AG10803 (cell line): ENCODE data around the gene WEE2.

ENCODE experiments used
- DNase-seq: peaks from one replicate; pipeline ENCODE4 v3.0.0; 2010; ENCODE audit warnings: low read depth
- H3K4me3 ChIP-seq: 2 replicates; pipeline ENCODE4 v1.5.1; 2011; ENCODE audit warnings: mild to moderate bottlenecking, low read length, control low read depth
- TF ChIP-seq, protein P1 (sequence below): conservative IDR thresholded peaks from 2 replicates; pipeline ENCODE4 v1.5.1; 2011; ENCODE audit warnings: mild to moderate bottlenecking, low read length, control low read depth, inconsistent platforms

Gene WEE2

DNA sequence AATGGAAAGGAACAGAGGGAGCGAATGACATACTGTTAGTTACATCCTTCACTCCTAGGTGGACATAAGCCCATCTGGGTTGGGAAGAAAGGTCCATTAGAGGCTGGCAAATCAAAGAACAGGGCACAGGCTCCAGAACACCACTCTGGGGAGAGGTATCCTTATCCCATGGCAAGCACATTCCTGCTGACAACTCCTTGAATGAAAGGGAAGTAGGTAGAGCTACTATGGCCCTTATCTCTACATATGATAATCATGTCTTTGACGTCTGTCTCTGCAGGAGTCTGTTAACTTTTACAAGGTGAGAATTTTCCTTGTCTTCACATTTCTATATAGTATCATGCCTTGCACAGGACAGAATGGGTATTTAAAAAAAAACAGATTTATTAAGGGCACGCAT, 16.6 kb upstream of the WEE2 start:
- no peak overlapping the region for H3K4me3 ChIP-seq
- no peak for DNase-seq
- TF ChIP-seq, protein P1, sequence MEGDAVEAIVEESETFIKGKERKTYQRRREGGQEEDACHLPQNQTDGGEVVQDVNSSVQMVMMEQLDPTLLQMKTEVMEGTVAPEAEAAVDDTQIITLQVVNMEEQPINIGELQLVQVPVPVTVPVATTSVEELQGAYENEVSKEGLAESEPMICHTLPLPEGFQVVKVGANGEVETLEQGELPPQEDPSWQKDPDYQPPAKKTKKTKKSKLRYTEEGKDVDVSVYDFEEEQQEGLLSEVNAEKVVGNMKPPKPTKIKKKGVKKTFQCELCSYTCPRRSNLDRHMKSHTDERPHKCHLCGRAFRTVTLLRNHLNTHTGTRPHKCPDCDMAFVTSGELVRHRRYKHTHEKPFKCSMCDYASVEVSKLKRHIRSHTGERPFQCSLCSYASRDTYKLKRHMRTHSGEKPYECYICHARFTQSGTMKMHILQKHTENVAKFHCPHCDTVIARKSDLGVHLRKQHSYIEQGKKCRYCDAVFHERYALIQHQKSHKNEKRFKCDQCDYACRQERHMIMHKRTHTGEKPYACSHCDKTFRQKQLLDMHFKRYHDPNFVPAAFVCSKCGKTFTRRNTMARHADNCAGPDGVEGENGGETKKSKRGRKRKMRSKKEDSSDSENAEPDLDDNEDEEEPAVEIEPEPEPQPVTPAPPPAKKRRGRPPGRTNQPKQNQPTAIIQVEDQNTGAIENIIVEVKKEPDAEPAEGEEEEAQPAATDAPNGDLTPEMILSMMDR, result no peak

DNA sequence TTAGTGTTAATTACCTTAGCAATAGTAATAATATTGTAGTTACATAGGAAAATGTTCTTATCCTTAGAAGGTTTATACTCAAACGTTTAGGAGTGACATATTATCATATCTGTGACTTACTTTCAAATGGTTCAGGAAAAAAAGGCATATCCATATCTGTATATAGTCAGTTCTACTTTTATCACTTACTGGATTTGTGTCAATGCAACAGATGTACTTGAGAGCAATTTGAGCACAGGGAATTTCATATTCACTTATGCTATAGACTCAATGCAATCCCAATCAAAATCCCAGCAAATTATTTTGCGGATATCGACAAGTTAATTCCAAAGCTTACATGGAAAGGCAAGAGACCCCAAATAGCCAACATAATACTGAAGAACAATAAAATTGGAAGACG, 16.2 kb upstream of the WEE2 start:
- TF ChIP-seq, protein P1, result no peak
- no peak overlapping the region for H3K4me3 ChIP-seq
- DNase-seq, result no peak

DNA sequence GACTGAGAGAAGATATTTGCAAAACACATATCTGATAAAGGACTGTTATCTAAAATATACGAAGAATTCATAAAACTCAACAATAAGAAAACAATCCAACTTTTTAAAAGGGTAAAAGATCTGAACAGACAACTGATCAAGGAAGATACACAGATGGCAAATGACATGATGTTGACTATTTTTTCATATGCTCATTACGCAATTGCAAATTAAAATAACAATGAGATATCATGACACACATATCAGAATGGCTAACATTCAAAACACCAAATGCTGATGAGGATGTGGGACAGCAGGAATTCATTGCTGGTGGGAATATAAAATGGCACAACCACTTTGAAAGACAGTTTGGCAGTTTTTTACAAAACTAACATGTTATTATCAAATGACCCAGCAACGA, 15.1 kb upstream of the WEE2 start:
- DNase-seq, result no peak

DNA sequence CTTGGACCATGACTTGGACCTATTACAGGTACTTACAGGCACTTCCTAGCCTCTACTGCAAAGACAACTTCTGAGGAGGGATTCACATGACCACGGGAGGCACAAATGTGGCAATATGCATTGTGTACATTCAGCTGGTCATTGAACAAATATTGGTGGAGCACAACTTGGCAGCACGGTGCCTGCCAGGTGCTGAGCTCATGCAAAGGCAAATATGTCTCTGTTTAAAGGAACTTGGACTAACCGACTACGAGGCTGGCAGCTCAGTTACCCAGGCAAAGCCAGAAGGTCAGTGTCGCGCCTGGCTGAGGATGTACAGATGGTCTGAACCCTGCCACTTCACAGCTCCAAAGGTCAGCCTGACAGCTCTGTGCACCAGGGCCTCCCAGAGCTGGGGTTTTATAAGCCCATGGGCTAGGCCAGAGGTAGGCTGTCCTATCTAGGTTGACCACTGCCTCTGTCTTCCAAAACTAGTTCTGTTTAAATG, 12.3 kb upstream of the WEE2 start:
- no peak overlapping the region for H3K4me3 ChIP-seq
- TF ChIP-seq, protein P1, result no peak
- DNase-seq, result no peak

More for the DNA sequence above, 15.1 kb upstream of the WEE2 start:
- TF ChIP-seq, protein P1, result no peak
- H3K4me3 ChIP-seq, result no peak overlapping the region

GRCh38 chr7:141696348-141696747, 11.8 kb upstream of the WEE2 start:
- H3K4me3 ChIP-seq, result no peak overlapping the region
- DNase-seq, result no peak
- TF ChIP-seq, protein P1, result no peak

DNA sequence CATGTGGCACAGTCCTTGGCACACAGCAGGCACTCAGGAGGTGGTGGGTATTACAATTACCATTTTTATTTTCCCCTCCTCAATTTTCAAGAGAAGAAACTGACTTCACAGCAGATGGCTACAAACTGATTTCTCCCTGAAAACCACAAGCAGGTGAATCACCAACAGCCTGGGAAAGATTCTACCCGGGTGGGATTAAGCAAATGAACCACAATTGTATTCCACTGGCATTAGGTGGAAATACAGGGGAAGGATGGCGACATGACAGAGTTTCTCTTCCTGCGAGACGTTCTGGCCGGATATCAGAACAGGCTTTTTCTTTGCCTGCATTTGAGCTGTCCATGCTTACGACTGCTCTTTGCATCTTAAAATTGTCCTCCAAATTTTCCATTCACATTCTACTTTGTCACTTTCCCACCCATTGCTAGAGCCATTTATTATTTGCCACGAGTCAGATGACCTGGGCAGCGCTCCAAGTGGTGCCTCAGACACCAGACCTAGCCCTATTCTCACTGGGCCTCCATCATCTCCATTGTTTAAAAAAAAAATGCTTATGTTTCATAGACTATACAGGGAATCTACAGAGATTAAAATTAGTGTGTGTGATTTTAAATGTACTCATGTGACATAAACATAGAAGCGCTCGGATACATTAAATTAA, 10.8 kb upstream of the WEE2 start:
- no peak overlapping the region for H3K4me3 ChIP-seq
- peak; percentile 37 for DNase-seq
- TF ChIP-seq, protein P1, result no peak

GRCh38 chr7:141698247-141699015, 9.7 kb upstream of the WEE2 start:
- TF ChIP-seq, protein P1, result no peak
- DNase-seq, result no peak
- H3K4me3 ChIP-seq, result no peak overlapping the region
